Progenitor cell of endocrine pancreas (in vitro differentiated cells): ENCODE results near the gene FOSB. TPM values are rescaled to one million over a fixed set of nuclear protein-coding genes. Genes with fewer than 3 reads are reported as not detected.

Experiments
- DNase-seq: peaks from one replicate; pipeline ENCODE4 v3.0.0; 2021; ENCODE audit warnings: low spot score; ENCODE audit not compliant: unreplicated experiment
- H3K27ac Mint-ChIP-seq: 2 replicates; pipeline ENCODE4 v1.8.0; 2021; ENCODE audit warnings: mild to moderate bottlenecking, moderate library complexity, mixed read lengths
- H3K27me3 Mint-ChIP-seq: 2 replicates; pipeline ENCODE4 v1.8.0; 2021; ENCODE audit warnings: mixed read lengths
- H3K36me3 Mint-ChIP-seq: 2 replicates; pipeline ENCODE4 v1.8.0; 2022; ENCODE audit warnings: mixed read lengths; ENCODE audit not compliant: insufficient read depth
- H3K4me1 Mint-ChIP-seq: 2 replicates; pipeline ENCODE4 v1.8.0; 2021; ENCODE audit warnings: low read depth, mixed read lengths
- H3K4me3 Mint-ChIP-seq: 2 replicates; pipeline ENCODE4 v1.8.0; 2021; ENCODE audit warnings: low read depth, mild to moderate bottlenecking, moderate library complexity, mixed read lengths
- H3K9me3 Mint-ChIP-seq: 2 replicates; pipeline ENCODE4 v1.8.0; 2021; ENCODE audit warnings: low read depth, mixed read lengths
- CTCF ChIP-seq: fragments of 200-600 bp; sonication (generic); IDR thresholded peaks from one replicate; pipeline ENCODE4 v1.5.0; 2021; ENCODE audit warnings: antibody characterized with exemption, mild to moderate bottlenecking; ENCODE audit not compliant: unreplicated experiment
- total RNA-seq: library from RNA; stranded (reverse); gene quantifications from 2 replicates; pipeline ENCODE4 v1.2.1, GENCODE V29; 2021

The FOSB gene
- total RNA-seq, 1 donor from 2014 or later = 7.3 TPM

- no peaks in the 10 kb centered on the region for H3K27me3 Mint-ChIP-seq
- no peak for TF ChIP-seq CTCF
- peaks cover 3% of the 10 kb centered on the region for H3K36me3 Mint-ChIP-seq
- DNase-seq = no peak
- H3K4me1 Mint-ChIP-seq = peaks cover 7% of the 10 kb centered on the region
- no peak overlapping the region for H3K4me3 Mint-ChIP-seq
- H3K27ac Mint-ChIP-seq = no peak overlapping the region
- no peaks in the 10 kb centered on the region for H3K9me3 Mint-ChIP-seq
Observed at GRCh38 chr19:45489216-45489855, 21.5 kb downstream of the FOSB start.

- Mint-ChIP-seq H3K27ac (no peak overlapping the region), H3K36me3 (peaks cover 2% of the 10 kb centered on the region), H3K4me3 (peak overlapping the region; percentile 72), H3K9me3 (no peaks in the 10 kb centered on the region), H3K4me1 (peaks cover 7% of the 10 kb centered on the region), H3K27me3 (peaks cover 14% of the 10 kb centered on the region)
- TF ChIP-seq CTCF = no peak
- no peak for DNase-seq
Observed at GRCh38 chr19:45492137-45492626, 24.4 kb downstream of the FOSB start.

- H3K4me1 Mint-ChIP-seq = peaks cover 8% of the 10 kb centered on the region
- no peaks in the 10 kb centered on the region for H3K9me3 Mint-ChIP-seq
- peaks cover 20% of the 10 kb centered on the region for H3K27me3 Mint-ChIP-seq
- H3K36me3 Mint-ChIP-seq = peaks cover 2% of the 10 kb centered on the region
- peak overlapping the region; percentile 72 for H3K4me3 Mint-ChIP-seq
- DNase-seq = no peak
- TF ChIP-seq CTCF = no peak
- peak overlapping the region; percentile 56 for H3K27ac Mint-ChIP-seq
Observed at GRCh38 chr19:45492627-45493470, 25.1 kb downstream of the FOSB start.

GRCh38 chr19:45494261-45494916 is 26.6 kb downstream of the FOSB start:
- no peak for DNase-seq
- peaks cover 30% of the 10 kb centered on the region for H3K27me3 Mint-ChIP-seq
- TF ChIP-seq CTCF = no peak
- peaks cover 2% of the 10 kb centered on the region for H3K36me3 Mint-ChIP-seq
- peaks cover 14% of the 10 kb centered on the region for H3K4me1 Mint-ChIP-seq
- H3K4me3 Mint-ChIP-seq = no peak overlapping the region
- H3K9me3 Mint-ChIP-seq = no peaks in the 10 kb centered on the region
- no peak overlapping the region for H3K27ac Mint-ChIP-seq

- Mint-ChIP-seq H3K4me1 (peaks cover 16% of the 10 kb centered on the region), H3K9me3 (no peaks in the 10 kb centered on the region), H3K36me3 (peaks cover 4% of the 10 kb centered on the region), H3K27ac (no peak overlapping the region), H3K27me3 (peaks cover 36% of the 10 kb centered on the region), H3K4me3 (peak overlapping the region; percentile 66)
- DNase-seq = no peak
- no peak for TF ChIP-seq CTCF
Observed at GRCh38 chr19:45495178-45495577, 27.4 kb downstream of the FOSB start.
